Thyroid gland (tissue), 4 donors: ENCODE data around the gene GPS1.

Experiments
- CTCF ChIP-seq, 6 experiments: fragments of 200-600 bp in 3 of 6; fragments of 450-650 bp in 3 of 6; sonication (generic) in 3 of 6; IDR thresholded peaks; one replicate each; pipeline ENCODE4 v1.5.1; 2016 to 2019; ENCODE audit warnings: antibody characterized with exemption in 6 of 6, mild to moderate bottlenecking in 2 of 6, inconsistent platforms in 1 of 6, moderate library complexity in 1 of 6
- POLR2A ChIP-seq, 2 donors: fragments of 450-650 bp; IDR thresholded peaks; one replicate each; pipeline ENCODE4 v1.6.1; 2017; ENCODE audit warnings: antibody characterized with exemption in 2 of 2, mild to moderate bottlenecking in 2 of 2, moderate library complexity in 1 of 2

DNA sequence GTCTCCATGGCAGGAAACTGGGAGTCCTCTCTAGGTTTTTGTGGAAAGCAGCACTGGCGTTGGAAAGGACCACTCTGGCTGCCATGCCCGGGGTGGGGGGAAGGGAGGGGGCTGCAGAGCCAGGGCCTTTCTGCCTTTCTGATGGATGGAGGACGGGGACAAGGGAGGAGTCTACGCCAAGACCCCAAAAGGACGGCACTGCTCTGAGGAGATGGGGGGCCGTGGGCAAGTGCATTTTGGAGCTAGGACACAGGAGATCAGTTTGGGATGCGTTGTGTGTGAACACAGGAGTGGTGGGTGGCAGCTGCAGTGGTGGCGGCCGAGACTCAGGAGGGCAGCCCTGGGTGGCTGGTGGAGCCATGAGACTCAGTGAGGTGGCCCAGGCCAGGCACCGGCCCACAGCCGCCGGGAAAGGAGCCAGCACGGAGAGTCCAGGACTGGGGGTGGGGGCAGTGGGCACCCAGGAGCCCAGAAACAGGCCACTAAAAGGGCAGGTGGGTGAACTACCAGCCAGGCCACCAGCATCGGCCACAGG, 31.1 kb upstream of the GPS1 start:
- TF ChIP-seq CTCF (IDR thresholded peaks at IDR 0.05) (no peak), POLR2A (IDR thresholded peaks at IDR 0.05) (no peak)
